Activated naive CD4-positive, alpha-beta T cell treated with anti-CD3 and anti-CD28 coated beads, Interleukin-2, amount 50 U/mL, for 16 hours (primary cell): ENCODE data around the gene NPPB.

ENCODE experiments used
- DNase-seq: peaks from one replicate; pipeline ENCODE4 v3.0.0-alpha.2; 2020

NPPB gene

DNA sequence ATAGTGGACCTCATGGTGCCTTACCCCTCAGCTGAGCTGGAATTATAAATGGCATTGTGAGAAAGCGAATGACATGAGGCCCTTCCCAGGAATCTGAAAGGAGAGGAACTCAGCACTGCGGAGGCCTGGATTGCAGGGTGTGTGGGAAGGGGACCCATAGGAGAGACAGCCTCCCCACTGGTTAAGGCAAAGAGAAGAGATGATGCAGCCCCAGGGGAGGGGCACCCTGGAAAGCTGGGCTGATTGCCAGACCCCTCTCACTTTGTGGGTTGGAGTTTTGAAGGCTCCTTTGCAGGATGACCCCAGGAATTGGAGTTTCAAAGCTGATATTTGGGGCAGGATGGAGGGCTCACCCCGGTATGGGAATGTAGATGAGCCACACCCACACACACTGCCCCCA is 2.0 kb downstream of the NPPB start:
- no peak for DNase-seq

DNA sequence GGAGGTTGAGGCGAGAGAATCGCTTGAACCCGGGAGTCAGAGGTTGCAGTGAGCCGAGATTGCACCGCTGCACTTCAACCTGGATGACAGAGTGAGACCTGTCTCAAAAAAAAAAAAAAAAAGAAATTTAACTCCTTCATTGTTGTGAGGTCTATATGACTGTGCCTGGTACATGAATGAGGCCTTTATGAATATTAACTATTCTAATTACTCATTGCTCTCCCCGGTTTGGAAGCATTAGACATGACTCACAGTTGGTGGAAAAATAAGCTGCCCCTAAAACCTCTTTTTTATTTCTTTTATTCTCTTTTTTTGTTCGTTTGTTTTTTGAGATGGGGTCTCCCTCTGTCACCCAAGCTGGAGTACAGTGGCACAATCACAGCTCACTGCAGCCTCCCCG is 3.3 kb downstream of the NPPB start:
- DNase-seq: no peak

GRCh38 chr1:11854519-11854918 is 4.2 kb downstream of the NPPB start:
- DNase-seq: no peak

DNA sequence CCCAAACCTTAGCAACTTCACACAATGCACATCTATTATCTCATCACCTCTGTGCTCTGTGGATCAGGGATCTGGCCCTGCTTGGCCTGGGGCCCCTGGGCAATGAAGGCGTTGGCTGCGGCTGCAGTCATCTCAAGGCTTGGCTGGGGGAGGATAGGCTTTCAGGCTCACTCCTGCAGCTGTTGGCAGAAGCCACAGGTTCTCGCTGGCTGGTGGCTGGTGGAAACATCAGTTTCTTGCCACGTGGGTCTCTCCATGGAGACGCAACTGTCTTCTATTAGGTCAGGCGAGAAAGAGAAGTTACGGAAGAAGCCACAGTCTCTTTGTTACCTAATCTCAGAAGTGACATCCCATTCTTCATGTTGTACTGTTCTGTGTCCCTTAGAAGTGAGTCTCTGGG is 7.6 kb downstream of the NPPB start:
- DNase-seq: no peak

GRCh38 chr1:11850156-11850555 is 8.6 kb downstream of the NPPB start:
- DNase-seq: no peak

GRCh38 chr1:11848373-11848700 is 10.4 kb downstream of the NPPB start:
- DNase-seq: no peak

GRCh38 chr1:11847667-11848372 is 10.9 kb downstream of the NPPB start, which contains the start of gene NPPA:
Gene NPPA (minus strand): TSS chr1:11847783. CDS start chr1:11847684, 99 bp downstream.
- no peak for DNase-seq

- DNase-seq: no peak
Observed at GRCh38 chr1:11845641-11846335, 13.0 kb downstream of the NPPB start.

DNA sequence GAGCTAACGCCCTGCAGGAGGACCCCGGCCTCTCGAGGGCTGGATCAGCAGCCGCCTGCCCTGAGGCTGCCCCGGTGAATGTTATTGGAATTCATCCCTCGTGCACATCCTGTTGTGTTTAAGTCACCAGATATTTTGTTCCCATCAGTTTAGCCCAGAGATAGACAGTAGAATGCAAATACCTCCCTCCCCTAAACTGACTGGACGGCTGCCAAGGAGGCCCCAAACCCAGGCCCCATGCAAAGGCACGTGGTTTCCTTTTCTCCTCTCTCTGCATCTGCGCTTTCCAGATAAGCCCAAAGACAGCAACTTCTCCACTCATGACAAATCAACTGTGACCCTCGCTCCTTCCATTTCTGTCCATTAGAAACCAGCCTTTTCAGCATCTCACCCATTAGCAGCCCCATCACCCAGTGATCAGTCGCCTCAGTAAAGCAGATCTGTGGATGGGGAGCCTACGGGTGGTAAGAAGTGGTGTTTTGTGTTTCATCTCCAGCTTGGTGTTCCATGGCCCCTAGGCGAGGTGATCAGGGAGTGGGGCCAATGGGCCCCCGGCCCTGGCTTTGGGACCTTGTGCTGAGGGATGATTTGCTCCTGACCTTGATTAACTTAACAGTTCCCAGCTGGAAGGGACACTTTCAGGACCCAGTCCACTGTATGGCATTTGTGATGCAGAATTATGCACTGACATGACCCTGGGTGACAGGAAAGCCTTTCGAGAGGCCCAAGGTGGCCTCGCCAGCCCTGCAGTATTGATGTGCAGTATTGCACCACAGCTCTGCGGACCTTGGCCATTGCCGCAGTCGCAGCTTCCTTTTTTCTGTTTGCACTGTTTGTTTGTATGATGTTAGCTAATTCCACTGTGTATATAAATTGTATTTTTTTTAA is 16.3 kb downstream of the NPPB start:
- no peak for DNase-seq

DNA sequence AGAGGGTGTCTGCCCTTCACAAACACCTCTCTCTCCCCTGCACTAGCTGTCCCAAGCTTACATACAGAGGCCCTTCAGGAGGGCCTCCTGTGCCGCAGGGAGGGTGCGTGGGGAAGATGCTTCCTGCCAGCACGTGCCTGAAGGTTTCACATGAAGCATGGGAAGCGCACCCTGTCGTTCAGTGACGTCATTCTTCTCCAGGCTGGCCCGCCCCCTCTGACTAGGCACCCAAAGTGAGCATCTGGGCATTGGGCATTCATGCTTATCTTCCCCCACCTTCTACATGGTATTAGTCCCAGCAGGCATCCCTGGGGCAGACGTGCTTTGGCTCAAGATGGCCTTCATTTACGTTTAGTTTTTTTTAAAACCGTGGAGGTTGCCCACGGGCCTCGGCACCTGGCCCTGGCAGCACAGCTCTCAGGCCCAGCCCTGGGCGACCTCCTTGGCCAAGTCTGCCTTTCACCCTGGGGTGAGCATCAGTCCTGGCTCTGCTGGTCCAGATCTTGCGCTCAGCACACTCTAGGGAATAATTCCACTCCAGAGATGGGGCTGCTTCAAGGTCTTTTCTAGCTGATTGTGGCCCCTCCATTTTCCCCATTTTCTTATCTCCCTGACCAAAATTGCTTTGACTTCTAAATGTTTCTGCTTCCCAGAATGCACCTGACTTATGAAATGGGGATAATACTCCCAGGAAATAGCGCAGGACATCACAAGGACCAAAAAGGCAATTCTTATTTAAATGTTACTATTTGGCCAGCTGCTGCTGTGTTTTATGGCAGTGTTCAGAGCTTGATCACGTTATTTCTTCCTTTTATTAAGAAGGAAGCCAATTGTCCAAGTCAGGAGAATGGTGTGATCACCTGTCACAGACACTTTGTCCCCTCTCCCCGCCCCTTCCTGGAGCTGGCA is 17.2 kb downstream of the NPPB start:
- no peak for DNase-seq

- no peak for DNase-seq
Observed at GRCh38 chr1:11839727-11840705, 18.7 kb downstream of the NPPB start.

DNA sequence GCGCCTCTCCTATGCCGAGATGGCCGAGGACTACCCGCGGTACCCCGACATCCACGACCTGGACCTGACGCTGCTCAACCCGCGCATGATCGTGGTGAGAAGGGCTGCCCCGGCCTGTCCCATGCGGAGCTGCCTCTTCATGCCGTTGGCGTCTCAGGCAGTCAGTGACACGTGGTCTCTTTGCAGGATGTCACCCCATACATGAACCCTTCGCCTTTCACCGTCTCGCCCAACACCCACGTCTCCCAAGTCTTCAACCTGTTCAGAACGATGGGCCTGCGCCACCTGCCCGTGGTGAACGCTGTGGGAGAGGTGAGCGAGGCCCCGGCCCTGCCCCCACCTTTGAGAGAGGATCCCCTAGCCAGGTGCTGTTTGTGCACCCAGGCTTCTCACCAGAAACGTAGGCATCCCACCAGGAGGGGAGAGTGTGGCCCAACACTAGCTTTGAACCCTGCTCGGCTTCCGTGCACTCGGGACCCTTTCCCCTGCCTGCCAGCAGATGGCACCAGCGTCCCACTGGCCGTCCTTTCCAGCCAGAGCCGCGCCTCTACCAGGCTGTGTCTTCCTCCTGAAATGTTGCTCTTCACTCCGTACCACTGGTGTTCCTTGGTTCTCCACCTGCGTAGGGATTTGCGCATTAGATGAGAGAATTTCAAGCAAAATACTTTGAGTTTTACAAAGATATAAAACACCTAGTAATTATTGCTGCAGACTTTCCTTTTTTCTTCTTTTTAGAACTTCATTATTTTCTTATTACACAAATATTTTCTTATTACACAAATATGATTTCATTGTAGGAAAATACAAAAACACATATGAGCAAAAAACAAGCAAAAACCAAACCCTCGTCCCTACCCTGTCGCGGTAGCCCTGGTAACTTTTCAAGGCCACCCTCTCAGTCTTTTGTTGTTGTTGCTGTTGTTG is 20.1 kb downstream of the NPPB start:
- DNase-seq: peak; percentile 73

DNA sequence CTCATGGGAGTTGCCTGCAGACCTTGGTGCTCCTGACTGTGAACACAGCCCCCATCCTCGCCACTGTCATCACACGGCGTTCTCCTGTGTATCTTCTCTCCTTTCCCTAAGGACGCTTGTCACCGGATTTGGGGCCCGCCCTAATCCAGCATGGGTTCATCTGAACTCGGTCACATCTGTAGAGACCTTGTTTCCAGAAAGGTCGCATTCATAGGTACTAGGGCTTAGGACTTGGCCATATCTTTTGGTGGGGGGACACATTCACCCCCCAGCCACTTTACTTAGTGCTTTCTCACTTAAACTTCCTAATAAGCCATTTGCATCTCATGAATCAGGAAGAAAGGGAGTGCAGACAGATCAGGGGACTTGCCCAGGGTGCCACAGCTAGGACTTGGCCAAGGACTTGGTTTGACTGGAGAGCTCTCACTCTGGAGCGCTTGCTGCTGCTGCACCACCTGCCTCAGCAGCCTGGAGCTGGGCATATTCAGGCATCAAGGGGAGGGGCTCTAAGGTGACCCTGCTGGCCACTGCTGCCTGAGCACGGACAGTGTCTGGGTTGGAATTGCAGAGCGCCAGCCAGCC is 20.9 kb downstream of the NPPB start:
- DNase-seq: no peak

- no peak for DNase-seq
Observed at GRCh38 chr1:11836955-11837766, 21.6 kb downstream of the NPPB start.

DNA sequence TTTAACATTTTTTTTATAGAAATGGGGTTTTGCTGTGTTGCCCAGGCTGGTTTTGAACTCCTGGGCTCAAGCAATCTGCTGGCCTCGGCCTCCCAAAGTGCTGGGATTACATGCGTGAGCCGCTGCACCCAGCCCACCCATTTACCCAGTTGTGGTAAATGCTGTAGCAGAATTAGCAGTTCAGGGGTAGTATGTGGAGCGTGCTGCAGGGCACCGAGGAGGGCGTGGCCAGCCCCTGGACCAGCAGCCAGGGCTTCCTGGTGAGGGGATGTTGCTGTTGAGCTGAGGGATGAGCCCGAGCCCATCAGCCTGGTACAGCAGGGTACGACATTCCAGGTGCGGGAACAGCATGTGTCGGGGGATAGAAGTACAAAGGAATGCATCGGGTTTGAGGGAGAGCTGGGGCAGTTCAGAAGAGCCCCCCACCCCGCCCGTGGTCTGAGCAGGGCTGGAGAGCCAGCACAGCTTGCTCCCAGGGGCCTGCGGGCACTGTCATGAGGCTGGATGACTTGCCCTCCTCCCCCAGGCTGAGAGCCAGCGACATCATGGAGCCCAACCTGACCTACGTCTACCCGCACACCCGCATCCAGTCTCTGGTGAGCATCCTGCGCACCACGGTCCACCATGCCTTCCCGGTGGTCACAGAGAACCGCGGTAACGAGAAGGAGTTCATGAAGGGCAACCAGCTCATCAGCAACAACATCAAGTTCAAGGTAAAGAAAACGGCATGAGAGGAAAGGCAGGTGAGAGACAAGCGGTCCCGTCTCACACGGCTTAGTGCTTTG is 23.1 kb downstream of the NPPB start:
- no peak for DNase-seq

GRCh38 chr1:11833900-11834299 is 24.8 kb downstream of the NPPB start:
- no peak for DNase-seq

DNA sequence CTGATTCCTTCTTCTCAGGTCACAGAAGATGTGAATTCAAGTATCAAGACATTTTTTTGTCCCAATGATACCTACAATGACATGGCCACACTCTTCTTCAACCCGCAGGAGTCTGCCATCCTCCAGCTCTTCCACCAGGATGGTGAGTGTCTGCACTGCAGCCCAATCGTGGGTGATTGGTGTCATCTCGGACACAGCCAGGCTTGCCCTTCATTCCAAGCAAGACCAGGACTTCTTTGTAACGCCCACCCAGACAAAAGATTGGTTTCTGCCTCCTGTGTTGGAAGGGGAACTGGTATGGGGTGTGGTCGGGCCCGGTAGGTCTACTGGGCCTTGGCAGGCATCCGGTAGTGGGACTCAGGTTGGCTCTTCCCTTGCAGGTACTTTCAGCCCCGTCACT is 25.2 kb downstream of the NPPB start:
- DNase-seq: no peak
